Endothelial cell (in vitro differentiated cells): ENCODE measurements around the gene FICD. TPM values are rescaled to one million over a fixed set of nuclear protein-coding genes. Genes with fewer than 3 reads are reported as not detected.

ENCODE experiments used
- DNase-seq: peaks from one replicate; pipeline ENCODE4 v3.0.0; 2021; ENCODE audit warnings: low spot score
- H3K27ac Mint-ChIP-seq: one replicate; pipeline ENCODE4 v1.8.0; 2021; ENCODE audit warnings: mixed read lengths, inconsistent platforms; ENCODE audit not compliant: unreplicated experiment
- H3K27me3 Mint-ChIP-seq: one replicate; pipeline ENCODE4 v1.8.0; 2021; ENCODE audit warnings: mild to moderate bottlenecking, moderate library complexity, mixed read lengths, inconsistent platforms; ENCODE audit not compliant: unreplicated experiment
- H3K36me3 Mint-ChIP-seq: one replicate; pipeline ENCODE4 v1.8.0; 2021; ENCODE audit warnings: mild to moderate bottlenecking, low read depth, mixed read lengths, inconsistent platforms; ENCODE audit not compliant: unreplicated experiment
- H3K4me1 Mint-ChIP-seq: one replicate; pipeline ENCODE4 v1.8.0; 2021; ENCODE audit warnings: mild to moderate bottlenecking, mixed read lengths, inconsistent platforms; ENCODE audit not compliant: unreplicated experiment
- H3K4me3 Mint-ChIP-seq: one replicate; pipeline ENCODE4 v1.8.0; 2021; ENCODE audit warnings: mild to moderate bottlenecking, mixed read lengths, inconsistent platforms; ENCODE audit not compliant: unreplicated experiment
- H3K9me3 Mint-ChIP-seq: one replicate; pipeline ENCODE4 v1.8.0; 2021; ENCODE audit warnings: mixed read lengths, inconsistent platforms; ENCODE audit not compliant: unreplicated experiment
- total RNA-seq: library from RNA; stranded (reverse); fragmentation: NEBNext Ultra II Directional; extraction: Animal tissue kit (Norgen Biotek cat#: 25700); gene quantifications from one replicate; pipeline ENCODE4 v1.2.1, GENCODE V29; 2021; ENCODE audit not compliant: unreplicated experiment
- TF ChIP-seq, protein P1 (sequence below): fragments of 200-600 bp; sonication (generic); IDR thresholded peaks from one replicate; pipeline ENCODE4 v1.5.0; 2021; ENCODE audit warnings: antibody characterized with exemption; ENCODE audit not compliant: unreplicated experiment

The FICD gene
- total RNA-seq, 1 donor from 2014 or later = 5.5 TPM

- no peaks in the 10 kb centered on the region for H3K9me3 Mint-ChIP-seq
- peaks cover 34% of the 10 kb centered on the region for H3K4me1 Mint-ChIP-seq
- DNase-seq = no peak
- TF ChIP-seq, protein P1, sequence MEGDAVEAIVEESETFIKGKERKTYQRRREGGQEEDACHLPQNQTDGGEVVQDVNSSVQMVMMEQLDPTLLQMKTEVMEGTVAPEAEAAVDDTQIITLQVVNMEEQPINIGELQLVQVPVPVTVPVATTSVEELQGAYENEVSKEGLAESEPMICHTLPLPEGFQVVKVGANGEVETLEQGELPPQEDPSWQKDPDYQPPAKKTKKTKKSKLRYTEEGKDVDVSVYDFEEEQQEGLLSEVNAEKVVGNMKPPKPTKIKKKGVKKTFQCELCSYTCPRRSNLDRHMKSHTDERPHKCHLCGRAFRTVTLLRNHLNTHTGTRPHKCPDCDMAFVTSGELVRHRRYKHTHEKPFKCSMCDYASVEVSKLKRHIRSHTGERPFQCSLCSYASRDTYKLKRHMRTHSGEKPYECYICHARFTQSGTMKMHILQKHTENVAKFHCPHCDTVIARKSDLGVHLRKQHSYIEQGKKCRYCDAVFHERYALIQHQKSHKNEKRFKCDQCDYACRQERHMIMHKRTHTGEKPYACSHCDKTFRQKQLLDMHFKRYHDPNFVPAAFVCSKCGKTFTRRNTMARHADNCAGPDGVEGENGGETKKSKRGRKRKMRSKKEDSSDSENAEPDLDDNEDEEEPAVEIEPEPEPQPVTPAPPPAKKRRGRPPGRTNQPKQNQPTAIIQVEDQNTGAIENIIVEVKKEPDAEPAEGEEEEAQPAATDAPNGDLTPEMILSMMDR = no peak
- H3K27me3 Mint-ChIP-seq = peaks cover 19% of the 10 kb centered on the region
- peak overlapping the region; percentile 100 for H3K4me3 Mint-ChIP-seq
- peaks cover 5% of the 10 kb centered on the region for H3K36me3 Mint-ChIP-seq
- H3K27ac Mint-ChIP-seq = peak overlapping the region; percentile 100
These were observed 45.2 kb downstream of the FICD start for GRCh38 chr12:108560321-108560721.

GRCh38 chr12:108560752-108561719 lies 46.0 kb downstream of the FICD start, which contains the start of gene SART3:
Gene SART3 (minus strand): TSS chr12:108561173. CDS start chr12:108561154, 19 bp downstream.
- Mint-ChIP-seq H3K27me3 (peaks cover 19% of the 10 kb centered on the region), H3K27ac (peak within 1 kb of the TSS; percentile 100), H3K36me3 (peaks cover 10% of the 10 kb centered on the region), H3K4me1 (peaks cover 34% of the 10 kb centered on the region), H3K4me3 (peak within 1 kb of the TSS; percentile 100), H3K9me3 (no peaks in the 10 kb centered on the region)
- peak; percentile 73 for DNase-seq
- TF ChIP-seq, protein P1 = no peak

DNA sequence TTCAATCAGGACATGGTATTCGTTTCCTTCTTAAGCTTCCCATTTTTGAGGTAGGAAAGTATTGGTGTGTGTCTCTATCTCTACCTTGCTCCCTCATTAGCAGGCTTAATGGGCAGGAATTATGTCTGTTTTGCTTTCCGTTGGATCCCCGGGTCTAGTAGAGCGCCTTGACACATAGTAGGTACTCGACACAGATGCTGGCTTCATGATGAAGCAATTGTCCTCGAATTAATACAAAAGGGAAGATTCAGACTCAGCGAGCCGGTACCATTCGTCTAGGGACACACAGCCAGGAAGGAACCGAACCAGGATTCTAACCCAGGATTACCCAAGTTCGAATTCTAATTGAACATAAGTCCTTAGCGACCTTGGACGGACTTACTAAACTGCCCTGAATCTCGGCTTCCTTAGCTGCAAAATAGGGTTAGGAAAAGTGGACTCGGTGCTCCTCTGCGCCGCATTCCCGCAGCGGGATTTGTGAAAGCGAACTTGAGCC lies 46.8 kb downstream of the FICD start:
- H3K36me3 Mint-ChIP-seq = peaks cover 16% of the 10 kb centered on the region
- no peaks in the 10 kb centered on the region for H3K9me3 Mint-ChIP-seq
- TF ChIP-seq, protein P1 = no peak
- peak overlapping the region; percentile 100 for H3K27ac Mint-ChIP-seq
- peaks cover 19% of the 10 kb centered on the region for H3K27me3 Mint-ChIP-seq
- no peak for DNase-seq
- H3K4me1 Mint-ChIP-seq = peaks cover 30% of the 10 kb centered on the region
- H3K4me3 Mint-ChIP-seq = peak overlapping the region; percentile 100

GRCh38 chr12:108562348-108563135 lies 47.5 kb downstream of the FICD start, which contains the start of gene ISCU:
Gene ISCU (plus strand): TSS chr12:108562596. CDS start chr12:108562623, 27 bp downstream.
- DNase-seq = peak; percentile 100
- Mint-ChIP-seq H3K27me3 (peaks cover 18% of the 10 kb centered on the region), H3K4me3 (peak within 1 kb of the TSS; percentile 100), H3K36me3 (peaks cover 22% of the 10 kb centered on the region), H3K9me3 (no peaks in the 10 kb centered on the region), H3K27ac (peak within 1 kb of the TSS; percentile 100), H3K4me1 (peaks cover 29% of the 10 kb centered on the region)
- TF ChIP-seq, protein P1 = no peak
